ENCODE measurements around the gene PRELID2.
"Not testable (repeated sequence)": the region's sequence is repeated elsewhere in the genome, so short reads cannot be mapped to it uniquely, and the experiment has no call there.

Gene PRELID2

DNA sequence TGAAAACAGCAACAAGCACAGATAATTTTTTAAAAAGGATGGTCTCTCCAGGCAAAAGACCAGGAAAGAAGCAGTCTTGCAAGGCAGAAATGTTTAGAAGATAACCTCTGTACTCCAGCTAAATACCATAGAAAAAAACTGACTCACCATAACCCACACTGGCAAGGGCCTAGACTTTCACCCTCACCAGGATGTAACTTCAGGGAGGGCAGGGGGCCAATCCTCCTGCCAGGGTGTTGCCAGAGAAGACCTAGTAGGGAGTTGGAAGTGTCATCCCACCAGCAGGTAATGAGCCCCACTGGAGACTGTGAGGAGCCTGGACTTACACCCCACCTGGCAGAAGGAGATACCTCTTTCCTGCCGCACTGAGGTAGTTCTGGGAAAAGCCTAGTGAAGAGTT lies 97.6 kb downstream of the PRELID2 start:
- no peak for DNase-seq

DNA sequence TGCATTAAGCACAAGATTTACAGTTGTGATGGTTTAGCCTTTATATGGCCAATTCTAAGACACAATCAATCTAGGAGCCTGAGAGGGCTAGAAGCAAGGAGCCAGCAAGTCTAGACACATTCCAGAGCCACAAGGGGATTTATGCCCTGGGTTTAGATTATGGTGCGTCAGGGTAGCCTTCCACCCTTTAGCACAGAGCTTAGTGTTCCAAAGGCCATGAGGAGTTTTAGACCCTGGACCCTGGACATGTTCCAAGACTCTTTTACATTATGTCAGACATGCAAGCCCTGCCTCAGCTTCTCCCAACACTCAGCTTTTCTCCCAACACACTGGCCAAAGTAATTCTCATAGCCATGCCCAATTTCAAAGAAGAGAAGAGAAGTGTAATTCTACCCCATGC lies 105.2 kb downstream of the PRELID2 start:
- not testable (repeated sequence) for DNase-seq

DNA sequence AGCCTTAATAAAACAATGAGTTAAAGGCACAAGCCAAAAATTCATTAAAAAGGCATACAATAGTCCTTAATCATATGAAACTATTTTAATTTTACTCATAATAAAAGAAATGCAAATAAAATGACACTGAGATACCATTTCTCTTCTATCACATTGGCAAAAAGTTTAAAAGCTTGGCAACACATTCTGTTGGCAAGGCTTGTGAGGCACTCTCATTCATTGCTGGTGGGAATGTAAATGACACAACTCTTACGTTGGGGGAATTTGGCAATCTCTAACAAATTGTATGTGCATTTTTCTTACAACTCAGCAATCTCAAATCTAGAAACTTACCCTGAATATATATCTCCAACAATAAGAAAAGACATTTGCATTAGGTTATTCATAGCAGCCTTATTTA lies 111.6 kb downstream of the PRELID2 start:
- no peak for DNase-seq

- no peak for DNase-seq
Observed at GRCh38 chr5:145718956-145719355, 116.2 kb downstream of the PRELID2 start.

GRCh38 chr5:145715412-145715811 lies 119.7 kb downstream of the PRELID2 start:
- DNase-seq: no peak

DNA sequence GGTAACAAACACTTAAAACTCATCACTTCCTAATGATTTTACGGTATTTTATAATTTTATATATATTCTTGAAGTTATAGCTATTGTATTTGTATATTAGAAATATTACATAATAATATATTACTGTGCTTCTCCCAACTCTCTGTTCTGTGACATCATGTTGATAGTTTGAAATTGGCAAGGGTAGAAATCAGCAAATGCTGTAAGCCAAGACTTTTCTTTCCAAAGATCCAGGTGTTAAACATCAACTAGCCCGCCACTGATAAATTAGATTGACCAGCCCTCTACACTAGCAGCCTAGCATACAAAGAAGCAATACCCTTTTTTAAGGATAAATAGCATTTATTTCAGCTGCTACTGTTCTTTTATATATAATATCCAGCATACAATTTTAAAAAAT lies 122.9 kb downstream of the PRELID2 start:
- DNase-seq: no peak

GRCh38 chr5:145711417-145711816 lies 123.7 kb downstream of the PRELID2 start:
- no peak for DNase-seq

Data from NCI-H1048 (cell line).